Activated CD4-positive, CD25-positive, alpha-beta regulatory T cell treated with anti-CD3 and anti-CD28 coated beads, Interleukin-2, amount 50 U/mL, for 72 hours (primary cell): Measurements from ENCODE around the gene TRA2A.
"Not testable (repeated sequence)": the region's sequence is repeated elsewhere in the genome, so short reads cannot be mapped to it uniquely, and the experiment has no call there.

Source experiments
- DNase-seq: peaks from one replicate; pipeline ENCODE4 v3.0.0; 2021

TRA2A gene

DNA sequence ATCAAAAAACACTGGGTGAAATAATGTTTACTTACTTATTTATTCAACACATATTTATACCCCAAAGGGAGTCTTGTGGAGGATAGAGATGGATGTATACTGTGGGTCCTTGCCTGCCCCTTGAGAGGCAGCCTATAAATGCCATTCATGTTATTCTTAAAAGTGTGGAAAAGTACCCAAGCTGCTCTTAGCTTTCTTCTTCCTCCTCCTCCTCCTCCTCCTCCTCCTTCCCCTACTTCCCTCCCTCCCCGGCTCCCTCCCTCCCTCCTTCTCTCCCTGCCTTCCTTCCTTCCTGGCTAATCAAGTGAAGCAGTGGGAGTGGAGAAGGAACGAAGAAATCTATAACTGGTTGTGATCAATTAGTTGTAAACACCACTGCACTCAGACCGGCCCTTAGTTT lies 40.3 kb downstream of the TRA2A start:
- DNase-seq, result no peak

DNA sequence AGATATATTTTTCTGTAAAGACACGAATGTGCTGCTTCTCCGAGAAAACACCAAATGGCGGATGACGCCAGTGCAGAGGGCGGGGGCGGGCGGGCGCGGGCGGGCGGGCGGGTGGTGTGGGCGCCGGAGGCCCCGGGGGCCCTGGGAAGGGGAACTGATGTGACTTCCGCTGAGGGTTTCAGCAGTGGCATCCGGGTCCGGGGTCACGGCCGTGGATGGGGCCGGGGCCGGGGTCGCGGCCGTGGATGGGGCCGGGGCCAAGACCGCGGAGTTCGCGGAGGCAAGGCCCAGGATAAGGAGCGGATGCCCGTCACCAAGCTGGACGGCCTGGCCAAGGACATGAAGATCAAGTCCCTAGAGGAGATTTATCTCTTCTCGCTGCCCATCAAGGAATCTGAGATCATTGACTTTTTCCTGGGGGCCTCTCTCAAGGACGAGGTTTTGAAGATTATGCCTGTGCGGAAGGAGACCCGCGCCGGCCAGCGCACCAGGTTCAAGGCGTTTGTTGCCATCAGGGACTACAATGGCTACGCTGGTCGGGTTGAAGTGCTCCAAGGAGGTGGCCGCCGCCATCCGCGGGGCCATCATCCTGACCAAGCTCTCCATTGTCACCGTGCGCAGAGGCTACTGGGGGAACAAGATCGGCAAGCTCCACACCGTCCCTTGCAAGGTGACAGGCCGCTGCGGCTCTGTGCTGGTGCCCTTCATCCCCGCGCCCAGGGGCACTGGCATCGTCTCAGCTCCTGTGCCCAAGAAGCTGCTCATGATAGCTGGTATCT lies 41.2 kb downstream of the TRA2A start:
- DNase-seq, result peak; percentile 61

- DNase-seq, result not testable (repeated sequence)
Observed at GRCh38 chr7:23488714-23489113, 43.1 kb downstream of the TRA2A start.

DNA sequence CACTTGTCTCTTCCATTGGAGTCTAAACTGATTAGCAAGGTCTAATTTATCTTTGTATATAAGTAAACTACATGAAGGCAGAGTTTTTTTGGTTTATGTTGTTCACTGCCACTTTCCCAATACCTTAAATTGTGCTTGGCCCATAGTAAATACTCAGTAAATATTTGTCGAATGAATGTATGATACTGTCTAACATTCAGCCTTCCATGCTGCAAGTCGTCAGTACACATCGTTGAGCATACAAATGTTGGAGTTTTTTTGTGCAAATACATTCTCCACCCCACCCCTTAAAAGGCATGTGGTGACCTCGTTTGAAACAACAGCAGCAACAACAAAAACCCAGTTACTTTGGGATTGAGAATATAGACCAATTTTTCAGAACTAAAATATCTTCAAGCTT lies 44.1 kb downstream of the TRA2A start:
- no peak for DNase-seq

DNA sequence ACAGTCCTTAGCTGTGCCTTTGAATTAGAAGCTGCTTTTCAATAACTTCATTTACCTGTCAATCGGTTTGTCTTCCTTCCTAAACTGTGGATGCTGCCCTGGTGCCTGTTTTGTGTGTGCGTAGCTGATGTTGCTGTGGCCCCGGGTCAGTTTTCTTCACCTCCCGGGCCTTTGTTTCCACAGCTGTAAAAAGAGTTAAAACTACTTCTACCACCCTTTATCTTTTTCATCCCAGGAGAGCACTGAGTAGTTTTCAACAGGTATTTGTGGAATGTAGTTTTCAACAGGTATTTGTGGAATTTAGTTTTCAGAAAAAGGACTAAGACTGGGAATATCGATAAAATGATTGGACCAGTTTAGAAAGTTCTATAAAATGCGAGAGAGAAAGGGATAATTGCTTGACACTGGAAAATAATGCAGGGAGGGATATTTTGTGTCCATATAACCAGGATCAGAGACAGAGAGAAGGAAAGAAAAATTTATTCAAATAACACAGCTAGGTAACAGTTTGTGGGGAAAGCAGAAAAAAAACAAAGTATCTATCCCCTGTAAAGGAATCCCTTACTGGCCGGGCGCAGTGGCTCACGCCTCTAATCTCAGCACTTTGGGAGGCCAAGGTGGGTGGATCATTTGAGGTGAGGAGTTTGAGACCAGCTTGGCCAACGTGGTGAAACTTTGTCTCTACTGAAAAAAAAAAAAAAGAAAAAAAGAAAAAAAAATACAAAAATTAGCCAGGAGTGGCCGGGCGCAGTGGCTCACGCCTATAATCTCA lies 45.6 kb downstream of the TRA2A start:
- DNase-seq, result no peak

DNA sequence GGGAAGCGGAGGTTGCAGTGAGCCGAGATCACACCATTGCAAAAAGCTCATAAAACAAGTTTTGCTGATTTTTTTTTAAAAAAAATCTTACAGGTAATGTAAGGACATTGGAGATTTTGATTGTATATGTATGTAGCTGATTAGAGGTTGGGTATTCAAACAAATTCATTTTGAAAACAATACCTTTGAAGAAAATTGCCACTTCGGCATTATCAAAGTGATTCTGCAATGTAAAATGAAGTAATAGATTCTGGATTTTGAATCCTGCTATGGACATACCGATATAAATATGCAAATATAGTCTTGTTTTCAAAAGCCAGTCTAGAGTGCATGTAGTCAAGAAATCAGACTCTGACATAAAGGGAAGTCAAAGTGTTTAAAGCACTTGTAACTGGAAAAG lies 49.1 kb downstream of the TRA2A start:
- DNase-seq, result no peak

- no peak for DNase-seq
Observed at GRCh38 chr7:23477962-23478866, 53.6 kb downstream of the TRA2A start.

DNA sequence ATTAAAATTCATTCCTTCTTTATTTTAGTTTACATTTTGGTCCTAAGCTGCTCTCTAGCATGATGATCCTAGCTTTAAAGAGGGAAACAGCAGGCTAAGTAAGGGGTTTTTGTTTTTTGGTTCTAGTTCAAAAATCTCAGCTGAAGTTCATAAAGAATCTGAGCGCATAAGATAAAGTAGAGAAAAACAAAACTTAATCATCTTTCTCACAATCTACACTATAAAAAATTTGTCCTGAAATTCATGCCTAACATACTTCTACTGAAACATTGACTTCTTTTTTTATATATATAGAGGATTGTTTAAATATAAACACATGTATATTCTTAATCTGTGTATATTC lies 54.7 kb downstream of the TRA2A start:
- no peak for DNase-seq

DNA sequence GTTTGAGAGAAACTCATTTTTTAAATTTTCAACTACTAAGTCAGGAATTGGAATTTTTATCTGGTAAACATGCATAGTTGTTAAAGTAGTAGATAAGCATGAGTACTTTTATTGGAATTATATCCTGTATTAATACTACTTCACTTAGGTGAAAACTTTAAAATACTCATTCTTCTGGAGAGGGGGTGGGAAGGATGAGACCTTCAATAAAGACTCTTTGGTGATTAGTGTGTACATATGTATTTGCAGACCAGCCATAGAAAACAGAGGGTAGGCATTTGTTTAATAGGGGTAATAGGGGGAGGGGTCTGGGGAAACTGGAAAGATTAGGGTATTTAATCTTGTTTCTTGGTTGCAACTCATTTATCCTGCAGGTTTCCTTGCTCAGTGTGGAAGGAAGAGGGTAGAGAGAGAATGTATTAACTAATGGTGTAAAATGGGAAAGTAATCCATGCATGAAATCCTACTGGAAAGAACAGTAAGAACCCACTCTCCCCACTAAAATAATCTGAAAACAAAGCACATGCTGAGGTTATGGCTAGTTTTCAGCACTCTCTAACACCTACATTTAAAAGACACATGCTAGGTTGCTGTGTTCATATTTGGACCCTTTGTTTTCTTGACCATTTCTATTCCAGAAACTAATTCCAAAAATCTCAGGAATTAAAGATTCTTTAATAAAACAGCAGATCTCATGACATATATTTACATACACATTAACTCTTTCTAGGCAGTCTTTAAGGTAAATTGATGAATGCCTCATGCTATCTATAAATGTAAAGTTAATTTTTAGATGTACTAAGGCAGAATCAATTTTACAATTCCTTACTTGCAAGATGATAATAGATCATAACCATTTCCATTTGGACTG lies 55.3 kb downstream of the TRA2A start:
- no peak for DNase-seq

DNA sequence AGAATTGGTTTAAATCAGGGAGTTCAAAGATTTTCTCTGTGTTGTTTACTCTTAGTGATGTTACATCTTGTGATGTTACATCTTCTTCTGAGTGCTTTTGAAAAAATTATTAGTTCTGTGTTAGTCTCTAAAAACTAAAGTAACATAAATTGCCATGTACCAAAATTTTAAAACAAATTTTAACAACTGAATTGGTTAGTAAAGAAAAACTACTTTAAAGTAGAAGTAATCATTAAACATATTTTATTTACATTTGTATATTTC lies 56.3 kb downstream of the TRA2A start:
- no peak for DNase-seq

DNA sequence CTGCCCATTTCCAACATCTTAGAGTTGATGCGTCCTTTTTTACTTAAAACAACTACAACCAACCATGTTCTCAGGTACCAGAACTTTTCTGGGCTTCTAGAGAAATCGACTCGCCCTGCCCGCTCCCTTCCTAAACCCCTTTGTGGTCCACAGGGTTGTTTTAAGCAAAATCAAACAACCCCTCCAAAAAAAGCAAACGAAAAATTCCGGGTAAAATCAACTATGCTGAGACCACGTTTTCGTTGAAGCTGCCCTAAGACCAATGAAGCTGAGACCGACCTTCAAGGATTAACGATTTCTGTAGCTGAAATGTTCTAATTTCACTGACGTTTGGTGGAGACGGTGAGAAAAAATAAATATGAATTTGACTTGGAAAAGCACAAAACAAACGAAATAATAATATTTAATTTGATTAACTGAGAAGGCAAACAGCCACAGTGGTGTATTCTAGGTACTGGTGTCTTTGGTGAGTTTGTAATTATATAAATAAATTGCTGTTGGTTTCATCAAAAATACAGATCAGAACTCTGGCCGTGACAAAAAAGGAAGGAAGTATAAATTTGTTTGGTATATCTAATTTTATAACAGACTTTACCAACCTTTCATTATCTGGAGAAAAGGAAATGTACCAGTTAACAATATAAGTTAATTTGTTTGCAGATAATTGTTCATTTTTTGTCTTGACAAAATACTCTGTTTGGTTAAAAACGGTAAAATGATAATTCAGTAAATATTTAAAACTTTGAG lies 56.8 kb downstream of the TRA2A start:
- DNase-seq, result no peak

GRCh38 chr7:23474094-23474828 lies 57.5 kb downstream of the TRA2A start:
- DNase-seq, result peak; percentile 59

DNA sequence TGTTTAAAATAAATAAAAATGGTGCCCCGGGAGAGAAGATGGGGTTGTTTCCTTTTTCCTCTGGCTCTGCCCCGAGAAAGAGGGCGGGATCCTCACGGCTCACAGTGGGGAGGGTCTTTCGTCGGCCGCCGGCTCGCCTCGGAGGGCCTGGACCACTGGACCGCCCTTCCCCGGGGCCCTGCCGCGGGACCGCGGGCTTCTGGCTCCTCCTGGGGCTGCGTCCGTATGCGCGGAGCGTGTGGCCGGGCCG lies 58.0 kb downstream of the TRA2A start:
- DNase-seq, result no peak

GRCh38 chr7:23472956-23473843 lies 58.6 kb downstream of the TRA2A start:
- DNase-seq, result no peak

DNA sequence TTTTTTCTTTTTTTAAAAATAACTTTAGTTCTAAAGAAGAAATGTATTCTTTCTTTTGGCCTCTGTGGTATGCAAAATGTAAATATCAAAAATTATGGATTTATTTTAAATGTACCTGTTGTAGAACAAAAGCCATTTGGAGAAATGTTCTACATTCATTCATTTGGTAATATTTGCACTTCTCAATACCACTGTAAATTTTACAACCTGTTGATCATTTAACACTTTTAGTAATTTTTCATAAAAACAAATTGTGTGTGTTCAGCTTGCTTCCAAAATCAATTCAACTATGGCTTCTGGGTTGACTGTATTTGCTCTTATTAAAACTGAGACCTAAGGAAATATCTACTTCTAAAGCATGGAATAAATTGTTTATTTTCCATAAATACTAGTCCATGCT lies 59.2 kb downstream of the TRA2A start:
- DNase-seq, result no peak

GRCh38 chr7:23472046-23472445 lies 59.7 kb downstream of the TRA2A start:
- no peak for DNase-seq

- DNase-seq, result no peak
Observed at GRCh38 chr7:23471106-23471859, 60.5 kb downstream of the TRA2A start.

- DNase-seq, result peak; percentile 37
Observed at GRCh38 chr7:23470330-23471105, 61.3 kb downstream of the TRA2A start, which contains the start of gene IGF2BP3. Gene IGF2BP3, minus strand, starts transcription at chr7:23470491. Its CDS starts 381 bp downstream, at chr7:23470110.

DNA sequence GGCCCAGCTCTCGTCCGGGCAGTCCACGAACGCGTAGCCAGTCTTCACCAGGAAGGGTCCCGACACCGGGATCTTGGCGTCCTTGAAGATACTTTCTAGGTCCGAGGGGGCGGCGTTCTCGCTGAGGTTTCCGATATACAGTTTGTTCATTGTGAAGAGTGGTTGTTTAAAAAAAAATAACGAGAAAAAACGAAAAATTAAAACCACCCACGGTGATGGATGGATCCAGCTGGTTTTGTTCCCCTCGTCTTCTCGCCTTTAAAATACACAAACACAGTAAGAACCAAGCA lies 61.9 kb downstream of the TRA2A start:
- no peak for DNase-seq
